Measurements from ENCODE around the gene A1BG. TPM values are rescaled to one million over a fixed set of nuclear protein-coding genes. Genes with fewer than 3 reads are reported as not detected.

Gene A1BG
- total and polyA plus RNA-seq, 5 donors, result 21.0 to 36.0 (median 32.6) TPM

DNA sequence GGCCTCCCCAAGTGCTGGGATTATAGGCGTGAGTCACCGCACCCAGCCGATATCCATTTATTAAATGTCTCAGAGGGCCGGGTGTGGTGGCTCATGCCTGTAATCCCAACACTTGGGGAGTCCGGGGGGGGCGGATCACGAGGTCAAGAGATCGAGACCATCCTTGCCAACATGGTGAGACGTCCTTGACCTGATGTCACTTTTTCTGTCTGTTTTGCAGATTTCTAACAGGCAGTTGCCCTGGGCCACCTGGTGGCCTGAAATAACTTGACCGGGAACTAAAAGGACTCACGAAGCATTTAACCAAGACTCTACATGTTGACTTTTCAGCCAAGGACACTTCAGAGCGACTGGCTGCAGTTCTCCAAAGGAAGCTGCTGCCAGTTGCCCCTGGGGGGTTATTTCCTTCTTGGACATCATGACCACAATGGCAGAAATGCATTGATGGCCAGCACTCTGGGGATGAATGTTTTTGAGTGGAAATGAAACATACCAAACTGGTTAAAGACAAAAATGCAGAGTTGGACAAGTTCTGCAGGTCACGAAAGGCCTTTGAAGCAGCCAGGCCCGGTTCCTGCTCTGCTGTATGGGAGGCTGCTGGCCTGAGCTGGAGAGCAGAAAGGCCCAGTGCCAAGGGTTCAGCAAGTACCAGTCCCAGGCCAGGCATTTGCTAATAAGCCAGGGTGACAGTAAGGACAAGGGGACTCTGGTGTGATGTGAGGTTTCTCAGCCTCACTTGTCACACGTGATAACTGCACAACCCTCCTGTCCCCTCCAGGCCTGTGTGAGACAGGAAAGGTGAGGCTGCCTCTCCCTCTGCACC lies 19.2 kb upstream of the A1BG start:
- Histone ChIP-seq H3K27me3 (ENCODE audit: control insufficient read depth, insufficient read depth) (no peaks in the 10 kb centered on the region), H3K4me1 (ENCODE audit: control insufficient read depth, insufficient read depth, low read length) (no peaks in the 10 kb centered on the region), H3K9me3 (ENCODE audit: control insufficient read depth, low read length) (no peaks in the 10 kb centered on the region), H3K27ac (ENCODE audit: low read length) (no peak overlapping the region), H3K4me3 (ENCODE audit: low read length) (no peak overlapping the region)
- peak in 2 of 3 donors; percentile 22 to 55 for DNase-seq
- WGBS, result 65% methylated on average over 15 of the region's 15 CpGs
- peak in 1 of 2 donors; percentile 52 for ATAC-seq
- intact Hi-C loops (cut with DNase I), result no loop called here

DNA sequence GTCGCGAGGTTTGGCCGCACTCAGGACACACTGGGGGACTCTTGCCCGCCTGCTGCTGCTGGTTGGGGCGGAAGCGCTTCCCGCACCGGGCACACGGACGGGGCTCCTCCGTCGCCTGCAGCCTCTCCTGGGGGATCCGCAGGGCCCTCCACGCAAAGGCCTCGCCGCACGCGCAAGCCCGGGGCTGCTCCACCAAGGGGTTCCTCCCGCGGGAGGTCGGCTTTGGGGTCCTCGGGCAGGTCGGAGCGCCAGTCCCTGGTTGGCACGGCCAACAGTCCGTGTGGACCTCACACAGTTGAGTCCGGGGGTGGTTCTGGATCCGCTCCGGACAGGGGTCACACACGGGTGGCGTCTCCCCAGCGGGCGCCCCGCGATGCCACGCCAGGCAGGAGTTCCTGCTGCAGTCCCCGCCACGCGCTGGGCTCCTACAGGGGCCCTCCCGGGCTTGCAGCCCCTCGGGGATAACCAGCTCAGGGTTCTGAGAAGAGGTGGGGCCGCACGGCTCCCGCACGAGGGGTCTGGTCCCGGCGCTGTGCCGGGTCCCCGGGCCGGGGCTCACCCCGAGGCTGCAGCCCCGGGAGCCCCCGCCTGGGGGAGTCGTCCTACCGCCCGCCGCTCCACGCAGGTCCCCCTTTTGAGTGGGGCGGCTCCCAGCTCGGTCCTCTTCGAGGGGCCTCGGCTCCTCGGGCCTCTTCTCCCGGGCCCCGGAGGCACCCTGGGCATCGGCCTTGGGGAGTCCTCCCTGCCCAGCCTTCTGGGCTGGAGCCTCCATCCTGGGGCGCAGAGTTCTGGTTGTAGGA lies 15.5 kb upstream of the A1BG start:
- Histone ChIP-seq H3K4me3 (ENCODE audit: low read length) (no peak overlapping the region), H3K4me1 (ENCODE audit: control insufficient read depth, insufficient read depth, low read length) (no peaks in the 10 kb centered on the region), H3K9me3 (ENCODE audit: control insufficient read depth, low read length) (no peaks in the 10 kb centered on the region), H3K27ac (ENCODE audit: low read length) (no peak overlapping the region), H3K27me3 (ENCODE audit: control insufficient read depth, insufficient read depth) (no peaks in the 10 kb centered on the region)
- ATAC-seq (peak; percentile 26 to 36), DNase-seq (peak in 2 of 3 donors; percentile 47 to 60)
- intact Hi-C loops (cut with DNase I), result no loop called here
- WGBS, result 73% methylated on average over 68 of the region's 68 CpGs

DNA sequence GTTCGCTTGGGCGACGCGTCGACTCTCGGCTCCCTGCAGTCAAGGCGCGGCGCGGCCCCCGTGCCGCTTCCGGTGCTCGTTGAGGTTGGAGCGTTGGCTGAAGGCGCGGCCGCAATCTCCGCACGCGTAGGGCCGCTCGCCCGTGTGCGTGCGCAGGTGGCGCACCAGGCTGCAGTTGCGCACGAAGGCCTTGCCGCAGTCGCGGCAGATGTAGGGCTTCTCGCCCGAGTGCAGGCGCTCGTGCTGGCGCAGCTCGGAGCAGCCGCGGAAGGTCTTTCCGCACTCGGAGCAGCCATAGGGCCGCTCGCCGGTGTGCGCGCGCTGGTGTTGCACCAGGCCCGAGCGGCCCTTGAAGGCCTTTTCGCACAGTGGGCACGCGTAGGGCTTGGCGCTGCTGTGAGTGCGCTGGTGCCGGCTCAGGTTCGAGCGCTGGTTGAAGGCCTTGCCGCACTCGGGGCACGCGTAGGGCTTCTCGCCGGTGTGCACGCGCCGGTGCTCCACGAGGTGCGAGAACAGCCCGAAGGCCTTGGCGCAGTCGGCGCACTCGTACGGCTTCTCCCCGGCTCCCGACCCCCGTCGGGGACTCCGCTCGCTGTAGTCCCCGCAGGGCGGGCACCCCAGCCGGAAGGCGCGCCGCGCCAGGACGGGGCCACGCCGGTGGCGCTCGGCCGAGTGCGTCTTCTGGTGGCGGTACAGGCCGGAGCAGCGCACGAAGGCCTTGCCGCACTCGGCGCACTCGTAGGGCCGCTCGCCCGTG lies 14.6 kb upstream of the A1BG start:
- DNase-seq, result peak in 2 of 3 donors; percentile 45 to 53
- ATAC-seq, result no peak
- H3K4me3 ChIP-seq (ENCODE audit: low read length), result no peak overlapping the region
- no peaks in the 10 kb centered on the region for H3K27me3 ChIP-seq (ENCODE audit: control insufficient read depth, insufficient read depth)
- intact Hi-C loops (cut with DNase I), result no loop called here
- H3K9me3 ChIP-seq (ENCODE audit: control insufficient read depth, low read length), result no peaks in the 10 kb centered on the region
- 37% methylated on average over 106 of the region's 106 CpGs for WGBS
- no peaks in the 10 kb centered on the region for H3K4me1 ChIP-seq (ENCODE audit: control insufficient read depth, insufficient read depth, low read length)
- H3K27ac ChIP-seq (ENCODE audit: low read length), result no peak overlapping the region

DNA sequence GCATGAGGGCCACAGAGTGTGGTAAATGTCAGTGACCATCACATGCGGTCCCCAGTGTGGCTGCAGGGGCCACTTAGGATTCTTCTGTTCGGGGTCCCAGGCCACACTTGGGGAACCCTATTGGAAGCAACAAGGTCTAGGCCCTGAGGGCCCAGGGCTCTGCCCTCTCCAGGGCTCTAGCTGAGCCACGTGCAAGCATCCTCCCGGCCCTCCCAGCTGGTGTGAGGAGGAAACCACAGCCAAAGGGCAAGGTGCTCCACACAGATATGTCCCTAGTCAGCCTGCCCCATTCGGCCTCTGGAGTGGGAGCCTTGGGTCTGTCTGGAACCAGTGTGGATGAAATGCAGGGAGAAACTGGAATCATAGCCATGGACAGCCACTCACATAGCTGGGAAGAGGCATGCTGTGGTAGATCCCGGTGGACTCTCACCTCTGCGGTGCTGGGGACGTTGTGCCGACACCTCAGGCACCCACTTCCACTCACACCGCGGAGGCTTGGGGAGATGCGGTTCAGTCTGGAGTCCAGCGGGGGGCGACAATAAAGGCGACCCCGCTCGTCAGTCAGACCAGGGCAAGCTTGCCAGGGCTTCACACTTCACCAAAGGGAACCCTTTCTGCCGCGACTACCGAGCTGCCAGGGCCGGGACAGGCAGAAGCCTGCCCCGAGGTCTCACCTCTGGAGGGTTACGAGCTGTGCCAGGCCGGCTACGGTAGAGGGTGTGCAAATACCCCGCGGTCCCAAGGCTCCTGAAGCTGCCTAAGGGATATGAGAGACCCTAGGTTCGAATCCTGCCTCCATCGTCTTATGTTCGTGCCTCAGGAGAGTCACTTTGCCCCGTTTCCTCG lies 13.5 kb upstream of the A1BG start:
- no peak overlapping the region for H3K4me3 ChIP-seq (ENCODE audit: low read length)
- H3K4me1 ChIP-seq (ENCODE audit: control insufficient read depth, insufficient read depth, low read length), result no peaks in the 10 kb centered on the region
- intact Hi-C loops (cut with DNase I), result no loop called here
- DNase-seq (peak in 2 of 3 donors; percentile 36 to 40), ATAC-seq (no peak)
- no peaks in the 10 kb centered on the region for H3K9me3 ChIP-seq (ENCODE audit: control insufficient read depth, low read length)
- no peaks in the 10 kb centered on the region for H3K27me3 ChIP-seq (ENCODE audit: control insufficient read depth, insufficient read depth)
- no peak overlapping the region for H3K27ac ChIP-seq (ENCODE audit: low read length)
- 89% methylated on average over 32 of the region's 32 CpGs for WGBS

DNA sequence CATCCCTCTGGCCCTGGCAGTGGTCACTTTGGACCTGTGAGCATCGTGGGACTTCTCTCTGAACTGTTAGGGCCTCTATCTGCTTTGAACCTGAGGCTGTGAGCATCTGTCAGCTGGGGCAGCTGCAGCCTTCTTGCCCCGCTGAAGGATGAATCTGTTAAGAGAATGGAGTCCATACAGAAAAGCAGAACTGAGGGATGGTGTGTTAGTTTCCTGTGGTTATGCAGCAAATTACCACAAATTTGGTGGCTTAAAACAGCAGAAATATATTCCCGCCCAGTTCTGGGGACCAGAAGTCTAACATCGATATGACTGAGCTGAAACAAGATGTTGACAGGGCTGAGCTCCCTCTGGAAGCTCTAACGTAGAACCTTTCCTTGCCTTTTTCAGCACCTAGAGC lies 10.9 kb upstream of the A1BG start:
- Histone ChIP-seq H3K27me3 (ENCODE audit: control insufficient read depth, insufficient read depth) (no peaks in the 10 kb centered on the region), H3K4me3 (ENCODE audit: low read length) (no peak overlapping the region), H3K9me3 (ENCODE audit: control insufficient read depth, low read length) (no peaks in the 10 kb centered on the region), H3K27ac (ENCODE audit: low read length) (no peak overlapping the region), H3K4me1 (ENCODE audit: control insufficient read depth, insufficient read depth, low read length) (no peaks in the 10 kb centered on the region)
- DNase-seq, result peak in 1 of 3 donors; percentile 50
- 79% methylated on average over 5 of the region's 5 CpGs for WGBS
- intact Hi-C loops (cut with DNase I), result no loop called here
- ATAC-seq, result no peak

DNA sequence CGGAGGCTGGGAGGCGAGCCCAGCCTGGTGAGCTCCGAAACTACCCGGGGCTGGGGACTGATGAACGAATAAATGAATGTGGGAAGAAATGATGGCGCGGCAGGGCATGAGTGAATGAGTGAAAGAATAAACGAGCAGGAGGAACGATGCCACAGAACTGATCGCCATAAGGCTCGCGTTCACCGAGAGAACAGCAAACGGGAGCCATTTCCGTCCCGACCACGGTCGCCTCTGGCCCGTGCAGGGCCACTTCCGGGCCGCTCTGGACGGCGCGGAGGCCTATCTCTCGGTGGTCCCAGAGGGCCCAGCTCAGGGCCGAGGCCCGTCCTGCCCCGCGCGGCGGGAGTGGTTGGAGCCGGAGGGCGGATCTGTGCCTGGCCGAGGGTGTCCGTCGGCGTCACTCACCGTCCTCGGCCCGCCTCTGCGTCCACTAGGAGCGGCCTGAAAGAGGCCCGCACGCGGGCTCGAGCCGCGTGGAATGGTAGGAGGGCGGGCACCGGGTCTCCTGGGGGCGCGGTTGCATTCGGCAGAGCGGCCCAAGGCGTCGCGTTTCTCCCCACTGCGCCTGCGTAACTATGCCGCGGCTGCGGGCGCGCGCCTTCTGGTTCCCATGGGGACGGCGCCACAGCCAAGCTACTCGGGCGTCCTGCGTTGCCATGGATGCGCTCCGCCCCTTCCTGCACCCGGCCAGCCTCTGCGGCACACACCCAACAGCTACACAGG lies 9.1 kb upstream of the A1BG start, which contains the start of gene ZNF497:
Gene ZNF497 (minus strand): TSS at position 480 of the 723 bp plus-strand sequence. CDS start 5,116 bp downstream, outside the sequence.
- DNase-seq (peak; percentile 98 to 99 (median 99)), ATAC-seq (peak; percentile 97)
- peak within 1 kb of the TSS; percentile 55 for H3K27ac ChIP-seq (ENCODE audit: low read length)
- no peaks in the 10 kb centered on the region for H3K9me3 ChIP-seq (ENCODE audit: control insufficient read depth, low read length)
- H3K4me3 ChIP-seq (ENCODE audit: low read length), result peak within 1 kb of the TSS; percentile 42
- intact Hi-C loops (cut with DNase I), result no loop called here
- no peaks in the 10 kb centered on the region for H3K4me1 ChIP-seq (ENCODE audit: control insufficient read depth, insufficient read depth, low read length)
- H3K27me3 ChIP-seq (ENCODE audit: control insufficient read depth, insufficient read depth), result no peaks in the 10 kb centered on the region
- under 1% methylated on average over 74 of the region's 74 CpGs for WGBS

DNA sequence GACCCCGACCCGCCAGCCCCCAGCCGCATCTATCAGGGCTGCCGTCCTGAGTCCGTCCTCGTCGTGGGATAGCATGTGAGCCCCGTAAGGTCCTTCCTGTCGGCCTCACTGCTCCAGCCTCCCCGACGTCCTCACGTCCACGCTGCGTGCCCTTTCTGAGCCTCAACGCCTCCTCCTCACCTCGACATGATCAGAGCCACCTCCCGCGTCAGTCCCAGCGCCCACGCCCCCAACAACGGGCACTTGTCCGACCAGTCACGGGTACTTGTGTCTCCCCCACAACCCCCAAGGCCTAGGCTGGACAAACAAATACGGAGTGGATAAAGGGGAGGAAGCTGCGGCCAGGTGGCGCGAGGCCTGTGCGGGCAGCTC lies 8.6 kb upstream of the A1BG start:
- H3K27me3 ChIP-seq (ENCODE audit: control insufficient read depth, insufficient read depth), result no peaks in the 10 kb centered on the region
- 3% methylated on average over 28 of the region's 28 CpGs for WGBS
- H3K9me3 ChIP-seq (ENCODE audit: control insufficient read depth, low read length), result no peaks in the 10 kb centered on the region
- ATAC-seq (peak; percentile 6 to 34), DNase-seq (peak; percentile 58 to 84 (median 79))
- peak overlapping the region; percentile 45 for H3K27ac ChIP-seq (ENCODE audit: low read length)
- intact Hi-C loops (cut with DNase I), result no loop called here
- H3K4me3 ChIP-seq (ENCODE audit: low read length), result peak overlapping the region; percentile 42
- peaks cover 3% of the 10 kb centered on the region for H3K4me1 ChIP-seq (ENCODE audit: control insufficient read depth, insufficient read depth, low read length)

DNA sequence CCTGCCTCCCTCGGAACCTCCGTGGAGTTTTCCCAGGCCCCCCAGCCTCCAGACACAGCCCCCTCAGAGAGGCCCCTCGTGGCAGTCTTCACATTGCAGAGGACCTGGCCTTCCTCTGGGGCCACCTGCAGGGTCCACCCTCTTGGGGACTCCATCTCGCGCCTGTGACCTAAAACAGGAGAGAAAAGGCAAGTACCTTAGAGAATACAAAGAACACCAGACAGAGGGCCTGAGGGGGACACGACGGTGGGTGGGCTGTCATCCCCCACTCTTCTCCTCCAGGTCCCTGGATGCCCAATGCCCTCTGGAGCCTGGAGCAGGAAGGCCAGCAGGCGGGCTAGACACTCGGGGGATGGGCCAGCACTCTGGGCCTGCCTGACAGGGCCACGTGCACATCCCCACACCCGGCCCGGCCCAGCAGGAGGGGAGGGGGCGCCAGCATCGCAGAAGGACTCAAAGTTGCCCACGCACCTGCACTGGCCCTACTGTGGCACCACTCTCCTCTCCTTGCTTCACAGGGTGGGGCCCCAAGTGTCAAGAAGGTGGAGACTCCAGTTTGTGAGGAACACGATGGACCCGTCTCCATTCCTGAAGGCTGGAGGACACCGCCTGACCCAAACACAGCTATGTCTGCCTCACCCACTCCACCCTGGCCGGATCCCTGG lies 4.3 kb upstream of the A1BG start:
- Histone ChIP-seq H3K27me3 (ENCODE audit: control insufficient read depth, insufficient read depth) (no peaks in the 10 kb centered on the region), H3K9me3 (ENCODE audit: control insufficient read depth, low read length) (no peaks in the 10 kb centered on the region), H3K4me1 (ENCODE audit: control insufficient read depth, insufficient read depth, low read length) (peaks cover 7% of the 10 kb centered on the region), H3K4me3 (ENCODE audit: low read length) (no peak overlapping the region), H3K27ac (ENCODE audit: low read length) (no peak overlapping the region)
- ATAC-seq (no peak), DNase-seq (peak in 2 of 3 donors; percentile 29 to 61)
- intact Hi-C loops (cut with DNase I), result no loop called here
- 69% methylated on average over 19 of the region's 19 CpGs for WGBS

DNA sequence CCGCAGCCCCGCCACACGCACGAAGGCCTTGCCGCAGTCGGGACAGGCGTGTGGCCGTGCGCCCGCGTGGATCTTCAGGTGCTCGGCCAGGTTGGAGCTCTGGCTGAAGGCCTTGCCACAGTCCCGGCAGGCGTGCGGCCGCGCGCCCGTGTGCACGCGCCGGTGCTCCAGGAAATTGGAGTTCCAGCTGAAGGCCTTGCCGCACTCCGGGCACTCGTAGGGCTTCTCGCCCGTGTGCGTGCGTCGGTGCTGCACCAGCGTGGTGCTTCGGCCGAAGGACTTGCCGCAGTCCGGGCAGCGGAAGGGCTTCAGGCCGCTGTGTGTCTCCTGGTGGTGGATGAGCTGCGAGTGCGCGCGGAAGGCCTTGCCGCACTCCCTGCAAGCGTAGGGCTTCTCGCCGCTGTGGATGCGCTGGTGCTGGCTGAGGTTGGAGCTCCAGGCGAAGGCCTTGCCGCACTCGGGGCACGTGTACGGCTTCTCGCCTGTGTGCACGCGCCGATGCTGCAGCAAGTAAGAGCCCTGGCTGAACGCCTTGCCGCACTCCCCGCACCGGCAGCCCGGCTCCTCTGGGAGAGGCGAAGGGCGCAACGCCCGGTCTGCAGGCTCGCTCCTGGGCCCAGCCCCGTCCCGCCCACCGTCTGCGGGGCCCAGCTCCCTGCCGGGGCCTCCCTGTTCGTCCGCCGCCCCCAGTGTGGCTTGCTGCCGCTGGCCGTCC lies 3.6 kb upstream of the A1BG start:
- peak in 2 of 3 donors; percentile 68 to 75 for DNase-seq
- no peak overlapping the region for H3K27ac ChIP-seq (ENCODE audit: low read length)
- WGBS, result 16% methylated on average over 75 of the region's 75 CpGs
- intact Hi-C loops (cut with DNase I), result no loop called here
- H3K9me3 ChIP-seq (ENCODE audit: control insufficient read depth, low read length), result no peaks in the 10 kb centered on the region
- H3K4me1 ChIP-seq (ENCODE audit: control insufficient read depth, insufficient read depth, low read length), result peaks cover 7% of the 10 kb centered on the region
- peak; percentile 1 to 6 for ATAC-seq
- peak overlapping the region; percentile 45 for H3K4me3 ChIP-seq (ENCODE audit: low read length)
- H3K27me3 ChIP-seq (ENCODE audit: control insufficient read depth, insufficient read depth), result no peaks in the 10 kb centered on the region
